OCI-LY1 (cell line): Measurements from ENCODE around the gene TMBIM4.
A peak's percentile ranks its signal among the peaks of the same experiment; 100 is the strongest.
"Not testable (repeated sequence)": the region's sequence is repeated elsewhere in the genome, so short reads cannot be mapped to it uniquely, and the experiment has no call there.

Source experiments
- H2AFZ ChIP-seq: fragments of 200-600 bp; sonication (generic), shearing (Covaris generic); 2 replicates; pipeline ENCODE4 v1.6.0; 2014; ENCODE audit warnings: antibody characterized with exemption, mild to moderate bottlenecking, low read length
- H3F3A ChIP-seq: fragments of 200-600 bp; sonication (generic), shearing (Covaris generic); 2 replicates; pipeline ENCODE4 v1.6.0; 2014; ENCODE audit warnings: mild to moderate bottlenecking, antibody characterized with exemption, low read length, moderate library complexity; ENCODE audit not compliant: insufficient read depth
- H3K27ac ChIP-seq: fragments of 200-600 bp; sonication (generic); 2 replicates; pipeline ENCODE4 v1.5.1; 2014; ENCODE audit warnings: low read length, mixed run types, mild to moderate bottlenecking, low read depth; ENCODE audit not compliant: poor library complexity, severe bottlenecking
- H3K27me3 ChIP-seq: fragments of 200-600 bp; sonication (generic); 2 replicates; pipeline ENCODE4 v1.6.0; 2014; ENCODE audit warnings: antibody characterized with exemption, mild to moderate bottlenecking, low read length, moderate library complexity; ENCODE audit not compliant: insufficient read depth
- H3K36me3 ChIP-seq: fragments of 200-600 bp; sonication (generic); 2 replicates; pipeline ENCODE4 v1.6.1; 2014; ENCODE audit warnings: mild to moderate bottlenecking, antibody characterized with exemption, low read length, moderate library complexity, mixed read lengths; ENCODE audit not compliant: insufficient read depth
- H3K4me1 ChIP-seq: fragments of 200-600 bp; sonication (generic); 2 replicates; pipeline ENCODE4 v1.5.1; 2014; ENCODE audit warnings: mild to moderate bottlenecking, low read length, moderate library complexity; ENCODE audit not compliant: insufficient read depth, severe bottlenecking
- H3K4me2 ChIP-seq: fragments of 200-600 bp; sonication (generic), shearing (Covaris generic); 2 replicates; pipeline ENCODE4 v1.6.1; 2014; ENCODE audit warnings: low read length
- H3K4me3 ChIP-seq: fragments of 200-600 bp; sonication (generic); 2 replicates; pipeline ENCODE4 v1.5.1; 2014; ENCODE audit warnings: low read length, low read depth, mild to moderate bottlenecking, mixed read lengths; ENCODE audit not compliant: poor library complexity, severe bottlenecking
- H3K79me2 ChIP-seq: fragments of 200-600 bp; shearing (Covaris generic); 2 replicates; pipeline ENCODE4 v1.6.1; 2016; ENCODE audit warnings: mixed run types, low read length, mixed read lengths; ENCODE audit not compliant: insufficient read depth
- H3K9ac ChIP-seq: fragments of 200-600 bp; sonication (generic), shearing (Covaris generic); 2 replicates; pipeline ENCODE4 v1.6.1; 2014; ENCODE audit warnings: mild to moderate bottlenecking, low read length, mixed read lengths
- H3K9me2 ChIP-seq: fragments of 200-600 bp; sonication (generic), shearing (Covaris generic); 2 replicates; pipeline ENCODE4 v1.6.1; 2014; ENCODE audit warnings: low read depth, mild to moderate bottlenecking, low read length, mixed read lengths
- H3K9me3 ChIP-seq: fragments of 200-600 bp; shearing (Covaris generic); 2 replicates; pipeline ENCODE4 v1.6.1; 2014; ENCODE audit warnings: low read length, mixed read lengths
- H4K20me1 ChIP-seq: fragments of 200-600 bp; sonication (generic), shearing (Covaris generic); 2 replicates; pipeline ENCODE4 v1.6.0; 2016; ENCODE audit warnings: mild to moderate bottlenecking, low read length; ENCODE audit not compliant: insufficient read depth
- EZH2 ChIP-seq: fragments of 200-600 bp; sonication (generic), shearing (Covaris generic); IDR thresholded peaks from 2 replicates; pipeline ENCODE4 v1.8.0; 2017; ENCODE audit warnings: borderline replicate concordance, mixed run types, mild to moderate bottlenecking, antibody characterized with exemption, low read length, moderate library complexity, mixed read lengths
- TF ChIP-seq, protein P1 (sequence below): fragments of 200-600 bp; sonication (generic), shearing (Covaris generic); IDR thresholded peaks from 2 replicates; pipeline ENCODE4 v1.5.1; 2017; ENCODE audit warnings: mild to moderate bottlenecking, antibody characterized with exemption, low read length, moderate library complexity, mixed read lengths

Gene TMBIM4, protein sequence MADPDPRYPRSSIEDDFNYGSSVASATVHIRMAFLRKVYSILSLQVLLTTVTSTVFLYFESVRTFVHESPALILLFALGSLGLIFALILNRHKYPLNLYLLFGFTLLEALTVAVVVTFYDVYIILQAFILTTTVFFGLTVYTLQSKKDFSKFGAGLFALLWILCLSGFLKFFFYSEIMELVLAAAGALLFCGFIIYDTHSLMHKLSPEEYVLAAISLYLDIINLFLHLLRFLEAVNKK

DNA sequence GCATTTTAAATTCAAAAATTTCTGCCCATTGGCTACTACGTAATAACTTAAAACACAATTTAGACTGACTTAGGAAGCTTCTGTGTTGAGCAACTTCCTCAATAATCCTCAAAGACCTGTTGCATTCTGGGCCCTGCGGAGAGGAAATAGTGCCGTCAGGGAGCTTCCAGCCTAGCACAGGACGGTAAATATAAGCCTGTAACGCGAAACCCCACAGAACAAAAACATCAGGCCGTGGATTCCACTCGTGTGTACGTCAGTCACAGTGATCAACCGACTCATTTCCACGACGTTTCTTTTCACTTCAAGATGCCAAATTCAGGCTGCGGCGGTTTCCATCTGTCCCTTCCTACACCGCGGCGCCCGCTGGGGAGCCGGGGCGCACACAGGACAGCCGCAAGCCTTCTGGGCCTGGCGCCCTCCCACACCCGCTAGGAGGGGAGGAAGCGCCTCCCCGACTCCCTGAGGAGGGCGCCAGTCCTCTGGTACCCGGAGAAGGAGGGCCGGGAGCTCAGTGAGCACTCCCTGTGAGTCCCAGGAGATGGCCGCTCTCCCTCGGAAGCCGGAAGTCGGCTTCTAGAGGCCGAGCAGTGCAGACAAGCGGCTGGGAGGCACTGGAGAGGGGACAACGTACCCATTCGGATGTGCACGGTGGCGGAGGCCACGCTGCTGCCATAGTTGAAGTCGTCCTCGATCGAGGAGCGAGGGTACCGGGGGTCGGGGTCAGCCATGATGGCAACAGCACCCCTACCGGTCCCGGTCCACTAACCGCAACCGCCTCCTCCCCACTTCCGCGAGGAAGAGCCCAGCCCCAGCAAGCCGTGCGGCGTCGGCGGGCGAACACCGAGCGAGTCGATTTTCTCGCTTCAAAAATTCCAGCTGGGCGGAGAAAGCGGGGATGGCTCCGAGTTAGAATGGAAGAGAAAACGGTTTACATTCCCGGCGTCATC, at the start of gene TMBIM4:
Gene TMBIM4 (minus strand): TSS at position 776 of the 950 bp plus-strand sequence. CDS start 45 bp downstream, at position 731.
- Histone ChIP-seq H3K27ac (peak within 1 kb of the TSS; percentile 91), H4K20me1 (no peaks in the 10 kb centered on the region), H3K79me2 (peaks cover 42% of the 10 kb centered on the region), H3K9me3 (peaks cover 13% of the 10 kb centered on the region), H3F3A (no peaks in the 10 kb centered on the region), H2AFZ (no peak within 1 kb of the TSS), H3K9me2 (no peaks in the 10 kb centered on the region), H3K27me3 (no peaks in the 10 kb centered on the region), H3K9ac (peak within 1 kb of the TSS; percentile 79), H3K4me1 (peaks cover 11% of the 10 kb centered on the region), H3K4me2 (peak within 1 kb of the TSS; percentile 78), H3K4me3 (peak within 1 kb of the TSS; percentile 68), H3K36me3 (peaks cover 38% of the 10 kb centered on the region)
- TF ChIP-seq, protein P1, sequence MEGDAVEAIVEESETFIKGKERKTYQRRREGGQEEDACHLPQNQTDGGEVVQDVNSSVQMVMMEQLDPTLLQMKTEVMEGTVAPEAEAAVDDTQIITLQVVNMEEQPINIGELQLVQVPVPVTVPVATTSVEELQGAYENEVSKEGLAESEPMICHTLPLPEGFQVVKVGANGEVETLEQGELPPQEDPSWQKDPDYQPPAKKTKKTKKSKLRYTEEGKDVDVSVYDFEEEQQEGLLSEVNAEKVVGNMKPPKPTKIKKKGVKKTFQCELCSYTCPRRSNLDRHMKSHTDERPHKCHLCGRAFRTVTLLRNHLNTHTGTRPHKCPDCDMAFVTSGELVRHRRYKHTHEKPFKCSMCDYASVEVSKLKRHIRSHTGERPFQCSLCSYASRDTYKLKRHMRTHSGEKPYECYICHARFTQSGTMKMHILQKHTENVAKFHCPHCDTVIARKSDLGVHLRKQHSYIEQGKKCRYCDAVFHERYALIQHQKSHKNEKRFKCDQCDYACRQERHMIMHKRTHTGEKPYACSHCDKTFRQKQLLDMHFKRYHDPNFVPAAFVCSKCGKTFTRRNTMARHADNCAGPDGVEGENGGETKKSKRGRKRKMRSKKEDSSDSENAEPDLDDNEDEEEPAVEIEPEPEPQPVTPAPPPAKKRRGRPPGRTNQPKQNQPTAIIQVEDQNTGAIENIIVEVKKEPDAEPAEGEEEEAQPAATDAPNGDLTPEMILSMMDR = peak; percentile 31; the same call in 1 of the 2 replicates
- no peak for TF ChIP-seq EZH2

DNA sequence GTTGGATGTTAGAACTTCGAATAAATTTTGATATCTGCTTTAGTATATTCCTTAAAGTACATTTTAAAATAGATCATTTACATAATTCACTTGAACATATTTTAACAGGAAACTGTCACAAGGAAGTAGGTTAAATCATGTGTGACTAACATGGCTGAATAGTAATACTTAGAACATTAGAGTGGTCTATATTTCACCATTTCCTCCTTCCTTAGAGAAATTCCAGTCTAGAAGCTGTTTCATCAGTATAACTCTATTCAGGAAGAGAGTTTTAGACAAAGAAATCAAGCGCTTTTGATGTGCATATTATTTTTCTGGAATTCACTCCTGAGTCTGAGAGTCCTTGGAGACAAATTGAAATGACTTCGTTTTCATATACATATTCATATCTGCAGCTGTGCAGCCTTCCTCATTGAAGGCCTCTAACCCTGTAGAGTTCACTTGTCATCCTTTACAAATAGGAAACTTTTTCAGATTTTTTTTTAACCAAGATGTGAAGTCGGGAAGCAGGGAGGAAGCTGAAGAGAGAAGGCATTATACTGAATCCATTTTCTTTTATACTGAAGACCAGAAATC, 47.6 kb upstream of the TMBIM4 start:
- Histone ChIP-seq H4K20me1 (no peaks in the 10 kb centered on the region), H3K79me2 (no peaks in the 10 kb centered on the region), H3K4me3 (no peak overlapping the region), H3K9me2 (no peaks in the 10 kb centered on the region), H3K4me1 (no peaks in the 10 kb centered on the region), H3K9me3 (peaks cover 7% of the 10 kb centered on the region; the same call in 1 of the 2 replicates), H3K4me2 (no peak overlapping the region), H3K36me3 (no peaks in the 10 kb centered on the region), H3K27me3 (no peaks in the 10 kb centered on the region), H3K27ac (no peak overlapping the region), H2AFZ (no peak overlapping the region), H3F3A (no peaks in the 10 kb centered on the region), H3K9ac (no peak overlapping the region)
- no peak for TF ChIP-seq EZH2
- TF ChIP-seq, protein P1 = no peak

DNA sequence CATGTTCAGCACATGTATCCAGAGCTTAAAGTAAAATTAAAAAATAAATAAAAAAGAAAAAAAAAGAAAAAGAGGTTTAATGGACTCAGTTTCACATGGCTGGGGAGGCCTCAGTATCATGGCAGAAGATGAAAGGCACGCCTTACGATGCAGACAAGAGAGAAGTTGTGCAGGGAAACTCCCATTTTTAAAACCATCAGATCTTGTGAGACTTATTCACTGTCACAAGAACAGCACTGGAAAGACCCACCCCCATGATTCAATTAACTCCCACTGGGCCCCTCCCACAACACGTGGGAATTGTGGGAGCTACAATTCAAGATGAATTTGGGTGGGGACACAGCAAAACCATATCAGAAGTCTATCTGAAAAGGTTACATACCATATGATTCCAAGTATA, 43.2 kb upstream of the TMBIM4 start:
- not testable (repeated sequence) for H3K4me3 ChIP-seq, H3K4me1 ChIP-seq, H3K9me3 ChIP-seq, H3K4me2 ChIP-seq, H3K36me3 ChIP-seq, H2AFZ ChIP-seq, H3F3A ChIP-seq, H4K20me1 ChIP-seq, H3K9ac ChIP-seq, H3K27me3 ChIP-seq, H3K79me2 ChIP-seq, H3K9me2 ChIP-seq, H3K27ac ChIP-seq

DNA sequence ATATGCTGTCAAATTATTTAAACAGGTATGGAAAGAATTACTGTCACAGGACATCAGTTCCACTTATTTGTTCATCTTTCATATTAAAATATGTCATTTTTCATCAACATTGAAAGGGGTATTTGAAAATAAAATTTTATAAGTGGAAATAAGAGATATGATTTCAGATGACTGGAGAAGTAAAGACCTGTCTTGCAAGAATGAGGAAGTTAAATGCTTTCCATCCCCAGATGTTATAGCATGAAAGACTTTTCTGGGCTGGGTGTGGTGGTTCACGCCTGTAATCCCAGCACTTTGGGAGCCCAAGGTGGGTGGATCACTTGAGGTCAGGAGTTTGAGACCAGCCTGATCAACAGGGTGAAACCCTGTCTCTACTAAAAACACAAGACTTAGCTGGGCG, 41.8 kb upstream of the TMBIM4 start:
- not testable (repeated sequence) for H3K27me3 ChIP-seq, H3K4me2 ChIP-seq, H3K9me2 ChIP-seq, H3K79me2 ChIP-seq, H3K9me3 ChIP-seq, H3K4me1 ChIP-seq, H3K36me3 ChIP-seq, H3K9ac ChIP-seq, H3F3A ChIP-seq, H2AFZ ChIP-seq, H4K20me1 ChIP-seq, H3K4me3 ChIP-seq, H3K27ac ChIP-seq
